Measurements from ENCODE around the gene TPSG1. TPM values are rescaled to one million over a fixed set of nuclear protein-coding genes. Genes with fewer than 3 reads are reported as not detected.

The TPSG1 gene
- total RNA-seq, 1 experiment from 2014 or later, result not detected

GRCh38 chr16:1197237-1197866, 27.7 kb downstream of the TPSG1 start:
- no peak for TF ChIP-seq CTCF (conservative IDR thresholded peaks at IDR 0.05)
- no peak overlapping the region for H3K56ac ChIP-seq (ENCODE audit: insufficient read length, low read depth, low read length)
- no peak overlapping the region for H3K4me2 ChIP-seq (ENCODE audit: insufficient read depth, insufficient read length, low read length)
- Mint-ChIP-seq H3K4me3 (no peak overlapping the region), H3K36me3 (ENCODE audit: insufficient read depth in 1 of 3, low read depth in 3 of 3) (peaks cover 0 to 11% (median 8%) of the 10 kb centered on the region in 3 experiments; a peak in 6 of 7 replicates), H3K27ac (no peak overlapping the region), H3K4me1 (peaks cover 4 to 15% of the 10 kb centered on the region in 2 experiments; a peak in 3 of 4 replicates), H3K27me3 (ENCODE audit: low read depth) (no peaks in the 10 kb centered on the region), H3K9me3 (no peaks in the 10 kb centered on the region)
- no CpG with 5 or more reads among the region's 19 CpGs for WGBS (ENCODE audit: extremely low coverage, insufficient read length, low lambda C conversion rate)
- no peak overlapping the region for H2AK5ac ChIP-seq (ENCODE audit: insufficient read length, low read length)
- H2BK20ac ChIP-seq (ENCODE audit: low read depth, low read length, poor library complexity, severe bottlenecking), result no peak overlapping the region
- no peak overlapping the region for H3T11ph ChIP-seq (ENCODE audit: low read length)
- no peak overlapping the region for H2BK5ac ChIP-seq (ENCODE audit: insufficient read length, low read length)
- H3K18ac ChIP-seq (ENCODE audit: insufficient read length, low read depth, low read length), result no peak overlapping the region
- H4K8ac ChIP-seq (replicated peaks; ENCODE audit: insufficient read length, low read depth, low read length), result no peak overlapping the region
- no peak overlapping the region for H2AFZ ChIP-seq (ENCODE audit: low read length)
- no peak overlapping the region for H3K4ac ChIP-seq (ENCODE audit: low read depth, low read length)
- H3K79me1 ChIP-seq (ENCODE audit: insufficient read depth, low read depth, low read length, poor library complexity, severe bottlenecking), result no peaks in the 10 kb centered on the region
- no peak overlapping the region for H4K5ac ChIP-seq (ENCODE audit: insufficient read length, low read depth, low read length)
- no peak overlapping the region for H4K91ac ChIP-seq (ENCODE audit: insufficient read length, low read depth, low read length)
- H3K23ac ChIP-seq (ENCODE audit: insufficient read length, low read depth, low read length), result no peak overlapping the region
- no peaks in the 10 kb centered on the region for H3K27me3 ChIP-seq (ENCODE audit: insufficient read depth, low read length)
- no peak for DNase-seq
- H2BK15ac ChIP-seq (ENCODE audit: low read depth, low read length), result no peak overlapping the region
- no peaks in the 10 kb centered on the region for H3K79me2 ChIP-seq (ENCODE audit: insufficient read depth, low read length)
- peaks cover 2% of the 10 kb centered on the region for H4K20me1 ChIP-seq (ENCODE audit: control insufficient read depth, insufficient read depth, insufficient read length)
- H3K9me3 ChIP-seq (ENCODE audit: control insufficient read depth, low read depth, low read length), result no peaks in the 10 kb centered on the region
- H2BK120ac ChIP-seq (ENCODE audit: low read depth, low read length, poor library complexity, severe bottlenecking), result no peak overlapping the region
- no peak overlapping the region for H3K14ac ChIP-seq (ENCODE audit: insufficient read depth, low read length)
- H3K4me1 ChIP-seq (ENCODE audit: insufficient read depth, low read length), result no peaks in the 10 kb centered on the region
- H3K27ac ChIP-seq (ENCODE audit: insufficient read length, low read depth, low read length), result no peak overlapping the region
- H3K23me2 ChIP-seq (ENCODE audit: insufficient read length, low read depth, low read length, poor library complexity, severe bottlenecking), result peaks cover 2% of the 10 kb centered on the region
- no peak overlapping the region for H3K9ac ChIP-seq (ENCODE audit: extremely low read depth, insufficient read length, low read length)
- no peak overlapping the region for H2BK12ac ChIP-seq (ENCODE audit: insufficient read length, low read depth, low read length)

Data from H9 (cell line).